SU-DHL-6 (cell line): ENCODE results near the gene KCNS1.
"Not testable (repeated sequence)": the region's sequence is repeated elsewhere in the genome, so short reads cannot be mapped to it uniquely, and the experiment has no call there.

Source experiments
- CTCF ChIP-seq: fragments of 200-600 bp; sonication (generic); IDR thresholded peaks from one replicate; pipeline ENCODE4 v1.5.1; 2017; ENCODE audit warnings: antibody characterized with exemption, mild to moderate bottlenecking, low read length, moderate library complexity; ENCODE audit not compliant: insufficient read depth, poor library complexity, severe bottlenecking
- EZH2phosphoT487 ChIP-seq: fragments of 200-600 bp; sonication (generic), shearing (Covaris generic); conservative IDR thresholded peaks from 2 replicates; pipeline ENCODE4 v1.6.1; 2018; ENCODE audit warnings: mild to moderate bottlenecking, antibody characterized with exemption, low read length, moderate library complexity, mixed read lengths

GRCh38 chr20:45063107-45063506, 37.8 kb downstream of the KCNS1 start:
- not testable (repeated sequence) for TF ChIP-seq CTCF, EZH2phosphoT487
